Epithelial cell of esophagus (primary cell): Measurements from ENCODE around the gene SPPL2A.

Experiments
- DNase-seq: peaks from one replicate; pipeline ENCODE4 v3.0.0; 2010; ENCODE audit warnings: low read depth
- H3K4me3 ChIP-seq: 2 replicates; pipeline ENCODE4 v1.5.1; 2011; ENCODE audit warnings: mild to moderate bottlenecking, low read length, control low read depth
- TF ChIP-seq, protein P1 (sequence below): IDR thresholded peaks from 2 replicates; pipeline ENCODE4 v1.5.1; 2011; ENCODE audit warnings: low read depth, mild to moderate bottlenecking, low read length, control low read depth, inconsistent platforms; ENCODE audit not compliant: insufficient read depth; ENCODE audit errors: missing control alignments

Gene SPPL2A

DNA sequence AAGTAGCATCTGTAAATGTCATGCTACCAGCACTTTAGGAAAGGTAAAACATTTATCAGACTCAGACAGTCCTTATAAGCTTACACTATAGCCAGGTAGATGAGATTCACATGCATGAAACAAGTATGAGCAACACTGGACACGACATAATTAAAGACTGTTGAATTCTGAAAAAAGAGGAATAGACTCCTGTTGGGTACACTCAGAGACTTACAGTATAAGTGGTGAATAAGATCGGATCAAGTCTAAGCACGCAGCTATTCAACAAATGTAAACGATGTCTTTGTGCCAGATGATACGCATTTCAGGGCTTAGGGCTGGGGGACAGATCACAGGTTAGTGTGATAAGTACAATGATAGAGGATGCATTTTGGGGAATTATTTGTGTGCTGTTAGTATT is 43.2 kb upstream of the SPPL2A start:
- DNase-seq: peak; percentile 73
- TF ChIP-seq, protein P1, sequence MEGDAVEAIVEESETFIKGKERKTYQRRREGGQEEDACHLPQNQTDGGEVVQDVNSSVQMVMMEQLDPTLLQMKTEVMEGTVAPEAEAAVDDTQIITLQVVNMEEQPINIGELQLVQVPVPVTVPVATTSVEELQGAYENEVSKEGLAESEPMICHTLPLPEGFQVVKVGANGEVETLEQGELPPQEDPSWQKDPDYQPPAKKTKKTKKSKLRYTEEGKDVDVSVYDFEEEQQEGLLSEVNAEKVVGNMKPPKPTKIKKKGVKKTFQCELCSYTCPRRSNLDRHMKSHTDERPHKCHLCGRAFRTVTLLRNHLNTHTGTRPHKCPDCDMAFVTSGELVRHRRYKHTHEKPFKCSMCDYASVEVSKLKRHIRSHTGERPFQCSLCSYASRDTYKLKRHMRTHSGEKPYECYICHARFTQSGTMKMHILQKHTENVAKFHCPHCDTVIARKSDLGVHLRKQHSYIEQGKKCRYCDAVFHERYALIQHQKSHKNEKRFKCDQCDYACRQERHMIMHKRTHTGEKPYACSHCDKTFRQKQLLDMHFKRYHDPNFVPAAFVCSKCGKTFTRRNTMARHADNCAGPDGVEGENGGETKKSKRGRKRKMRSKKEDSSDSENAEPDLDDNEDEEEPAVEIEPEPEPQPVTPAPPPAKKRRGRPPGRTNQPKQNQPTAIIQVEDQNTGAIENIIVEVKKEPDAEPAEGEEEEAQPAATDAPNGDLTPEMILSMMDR: no peak
- no peak overlapping the region for H3K4me3 ChIP-seq

- no peak overlapping the region for H3K4me3 ChIP-seq
- TF ChIP-seq, protein P1: no peak
- no peak for DNase-seq
Measured at GRCh38 chr15:50803479-50804180, 38.1 kb upstream of the SPPL2A start.

- no peak for DNase-seq
- TF ChIP-seq, protein P1: no peak
- H3K4me3 ChIP-seq: no peak overlapping the region
Measured at GRCh38 chr15:50800715-50801114, 35.2 kb upstream of the SPPL2A start.

GRCh38 chr15:50798684-50799083 is 33.2 kb upstream of the SPPL2A start:
- TF ChIP-seq, protein P1: no peak
- no peak overlapping the region for H3K4me3 ChIP-seq
- DNase-seq: peak; percentile 75

DNA sequence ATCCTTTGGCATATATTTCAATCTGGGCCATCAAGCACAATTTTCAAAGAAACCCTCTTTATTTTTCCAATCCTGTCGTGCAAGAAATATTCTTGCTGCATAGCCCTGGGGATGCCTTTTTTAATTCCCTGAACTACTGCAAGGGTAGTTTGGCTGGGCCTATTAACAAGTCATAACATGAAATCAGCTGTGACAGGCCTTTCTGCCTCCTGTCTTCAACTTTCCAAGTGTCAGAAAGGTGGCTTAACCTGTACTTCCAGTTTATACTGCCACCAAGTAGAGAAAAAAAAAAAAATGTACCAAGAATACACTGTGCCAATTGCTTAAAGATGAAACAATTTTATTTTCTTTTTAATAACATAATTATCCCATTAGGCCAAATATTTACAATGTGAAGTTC is 32.4 kb upstream of the SPPL2A start:
- TF ChIP-seq, protein P1: no peak
- H3K4me3 ChIP-seq: no peak overlapping the region
- DNase-seq: peak; percentile 94

DNA sequence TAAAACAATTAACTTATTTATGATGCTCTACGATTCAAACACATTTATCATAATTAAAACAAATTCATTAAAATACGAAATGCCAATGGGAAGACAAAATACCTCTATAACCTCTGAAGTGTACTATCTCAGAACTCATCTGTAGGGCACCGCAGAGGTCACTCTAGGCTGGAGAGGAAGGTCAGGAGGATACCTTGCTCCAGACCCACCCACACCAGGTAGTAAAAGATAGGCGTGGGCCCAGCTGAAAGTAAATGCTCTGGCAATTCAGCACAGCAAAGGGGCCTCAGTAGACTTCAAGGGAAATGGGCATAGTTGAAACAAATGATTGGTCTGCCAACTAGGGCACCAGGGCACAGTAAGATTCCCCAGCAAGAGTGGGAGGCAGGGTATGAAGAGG is 26.0 kb upstream of the SPPL2A start:
- TF ChIP-seq, protein P1: no peak
- no peak overlapping the region for H3K4me3 ChIP-seq
- DNase-seq: no peak
